GM18861 (cell line): Measurements from ENCODE around the gene ANXA6.

Experiments used
- ATAC-seq: cut with Tn5 transposase; IDR thresholded peaks from one replicate; pipeline ENCODE4 v1.9.1; 2021; ENCODE audit not compliant: unreplicated experiment

ANXA6 gene

DNA sequence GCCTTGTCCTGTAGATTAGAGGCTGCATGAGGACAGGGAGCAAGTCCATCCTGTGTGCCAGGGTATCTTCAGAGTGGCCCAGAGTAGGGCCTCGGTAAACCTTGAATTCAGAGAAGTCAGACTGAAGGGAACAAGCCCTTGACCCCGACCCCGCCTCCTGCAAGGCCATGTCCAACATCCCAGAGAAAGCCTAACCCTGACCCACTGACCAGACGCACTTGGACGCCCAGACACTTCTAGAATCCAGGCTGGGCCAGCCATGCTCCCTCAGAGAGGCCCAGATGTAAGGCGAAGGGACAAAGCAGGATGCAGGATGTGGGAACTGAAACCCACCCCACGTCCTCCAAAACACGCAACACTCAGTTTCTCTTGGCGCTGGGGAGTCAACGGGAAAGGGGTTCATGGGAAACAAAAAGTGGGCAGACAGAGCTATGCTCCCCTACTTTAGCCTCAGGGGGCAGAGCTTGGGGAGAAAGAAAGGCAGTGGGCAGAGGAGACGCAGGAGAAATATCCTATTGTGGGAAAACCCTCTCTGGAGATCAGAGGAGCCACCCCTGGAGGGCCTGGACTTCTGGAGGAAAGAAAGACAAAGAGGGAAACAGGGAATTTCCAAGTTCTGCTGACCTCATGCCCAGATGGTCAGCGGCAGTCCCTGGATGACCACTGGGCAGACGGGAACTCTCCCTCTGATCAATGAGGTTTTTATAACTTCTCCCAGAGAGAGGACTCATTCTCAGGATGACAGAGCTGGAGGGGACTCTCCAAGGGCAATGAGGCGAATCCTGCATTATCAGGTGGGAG, 89.7 kb downstream of the ANXA6 start:
- ATAC-seq = no peak

GRCh38 chr5:151066920-151067319, 90.7 kb downstream of the ANXA6 start:
- ATAC-seq = no peak

GRCh38 chr5:151065609-151066008, 92.0 kb downstream of the ANXA6 start:
- no peak for ATAC-seq

GRCh38 chr5:151064916-151065499, 92.6 kb downstream of the ANXA6 start:
- ATAC-seq = no peak

GRCh38 chr5:151063142-151063989, 94.2 kb downstream of the ANXA6 start:
- ATAC-seq = no peak

- no peak for ATAC-seq
Observed at GRCh38 chr5:151062405-151063141, 95.0 kb downstream of the ANXA6 start.

GRCh38 chr5:151060742-151061141, 96.8 kb downstream of the ANXA6 start:
- ATAC-seq = no peak

- ATAC-seq = no peak
Observed at GRCh38 chr5:151058891-151059489, 98.6 kb downstream of the ANXA6 start.

GRCh38 chr5:151058301-151058700, 99.3 kb downstream of the ANXA6 start:
- no peak for ATAC-seq

DNA sequence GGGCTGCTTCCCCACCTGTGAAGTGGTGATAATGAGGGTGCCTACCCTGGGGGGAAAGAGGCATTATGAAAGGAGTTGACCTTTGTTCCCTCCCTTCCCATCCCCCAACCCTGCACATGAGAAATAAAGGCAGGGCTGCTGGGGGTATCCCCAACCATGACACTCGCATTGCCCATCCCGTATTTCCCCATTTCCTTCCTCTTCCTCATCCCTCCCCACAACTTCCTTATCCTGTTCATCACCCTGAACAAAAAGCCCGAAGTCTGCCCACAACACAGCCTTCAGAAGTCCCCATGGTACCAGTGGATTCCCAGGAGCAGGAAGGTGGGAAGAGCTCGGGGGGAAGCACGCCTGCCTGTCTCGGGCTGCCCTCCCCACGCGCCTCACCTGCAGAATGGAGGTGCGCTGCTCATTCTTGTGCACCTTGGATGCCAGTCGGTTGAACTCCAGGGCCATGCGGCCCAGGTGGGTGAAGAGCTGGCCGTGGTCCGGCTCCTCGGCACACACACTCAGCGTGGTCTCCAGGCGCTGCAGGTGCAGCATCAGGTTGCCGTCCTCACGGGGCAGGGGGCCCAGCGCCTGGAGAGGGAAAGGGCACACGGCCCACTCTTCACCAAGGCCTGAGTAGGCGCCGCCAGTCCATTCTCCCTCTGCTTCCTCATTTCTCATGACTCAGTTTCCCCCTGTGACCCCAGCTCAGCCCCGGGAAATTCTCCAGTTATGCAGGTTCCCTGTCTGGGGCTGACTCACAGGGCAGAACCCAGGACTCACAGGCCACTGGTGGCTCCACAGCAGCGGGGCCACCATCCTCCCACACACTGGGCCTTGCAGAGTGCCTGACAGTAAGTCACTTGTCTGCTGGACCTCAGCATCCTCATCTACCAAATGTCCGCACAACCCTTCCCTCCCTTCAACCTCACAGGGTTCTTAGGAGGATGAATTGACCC, 100.9 kb downstream of the ANXA6 start:
- ATAC-seq = no peak

DNA sequence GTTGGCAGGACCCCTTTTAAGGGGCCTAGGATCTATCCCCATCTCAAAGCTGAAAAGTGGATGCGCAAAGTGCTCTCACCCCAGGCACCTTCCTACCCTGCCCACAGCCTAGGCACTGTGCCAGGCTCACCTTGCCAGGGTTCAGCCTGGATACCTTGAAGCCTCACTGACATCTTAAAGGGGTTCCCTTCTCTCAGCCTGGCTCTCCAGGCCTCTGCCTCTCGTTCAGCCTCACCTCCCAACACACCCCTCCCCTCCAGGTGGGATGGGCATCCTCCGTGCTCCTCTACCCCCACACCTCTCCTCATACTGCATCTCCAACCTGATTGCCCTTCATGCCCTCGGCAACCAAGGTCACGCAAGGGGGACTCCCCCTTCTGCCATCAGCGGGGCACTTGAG, 102.2 kb downstream of the ANXA6 start:
- no peak for ATAC-seq

DNA sequence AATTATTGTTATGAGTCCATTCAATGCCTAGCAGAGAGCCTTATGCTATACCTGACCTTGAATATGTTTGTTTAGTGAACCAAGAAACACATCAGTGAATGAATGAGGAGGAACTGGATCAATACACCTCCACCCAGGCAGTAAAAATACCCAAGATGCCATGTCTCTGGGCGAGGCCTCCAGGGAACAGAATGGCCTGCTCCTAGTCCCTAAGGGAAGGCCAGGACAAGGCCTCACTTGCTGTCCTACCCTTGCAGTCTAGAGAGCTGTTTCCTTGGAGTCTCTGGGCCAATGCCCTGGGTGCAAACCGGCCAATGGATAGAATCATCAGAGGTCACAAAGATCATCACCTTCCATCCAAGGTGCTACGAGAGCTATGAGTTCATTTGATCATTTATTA, 102.9 kb downstream of the ANXA6 start:
- ATAC-seq = no peak

DNA sequence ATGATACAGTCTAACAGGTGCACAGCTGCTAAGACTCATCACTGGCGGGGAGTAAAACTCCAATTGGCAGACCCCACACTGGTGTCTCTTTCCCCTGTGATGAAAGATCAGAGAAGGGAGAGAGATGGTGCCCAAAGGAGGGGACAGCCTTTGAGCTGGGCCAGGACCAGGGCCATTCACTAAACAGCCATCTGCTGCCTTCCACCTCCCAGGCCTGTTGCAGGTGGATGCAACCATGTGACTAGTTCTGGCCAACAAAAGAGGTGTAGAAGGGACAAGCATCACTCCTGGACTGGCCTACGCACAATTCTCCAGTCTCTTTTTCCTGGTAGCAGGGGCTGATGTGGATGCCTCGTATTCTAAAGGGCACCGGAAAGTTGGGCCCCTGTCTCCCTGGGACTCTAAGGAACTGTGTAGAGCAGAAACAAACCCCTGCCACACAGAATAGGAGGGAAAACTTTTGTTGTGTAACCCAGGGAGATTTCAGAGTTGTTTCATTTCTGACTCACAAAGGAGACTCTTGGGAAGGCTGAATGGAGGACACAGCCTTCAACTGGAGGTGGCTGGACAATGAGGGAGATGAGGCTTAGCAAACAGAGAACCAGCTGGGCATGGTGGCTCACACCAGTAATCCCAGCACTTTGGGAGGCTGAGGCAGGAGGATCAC, 103.7 kb downstream of the ANXA6 start:
- no peak for ATAC-seq

DNA sequence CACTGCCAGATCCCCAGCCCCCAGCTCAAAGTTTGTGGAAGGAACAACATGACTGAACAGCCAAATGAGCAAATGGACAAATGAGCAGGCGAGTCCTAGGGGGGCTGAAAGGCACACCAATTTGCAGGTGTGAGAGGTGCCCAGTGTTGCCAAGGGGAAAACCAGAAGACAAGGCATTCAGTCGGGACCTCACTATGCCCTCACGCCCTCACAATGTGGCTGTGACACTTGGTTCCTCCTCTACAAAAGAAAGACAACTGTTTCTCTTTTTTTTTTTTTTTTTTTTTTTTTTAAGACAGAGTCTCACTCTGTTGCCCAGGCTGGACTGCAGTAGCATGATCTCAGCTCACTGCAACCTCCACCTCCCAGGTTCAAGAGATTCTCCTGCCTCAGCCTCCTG, 104.7 kb downstream of the ANXA6 start:
- ATAC-seq = no peak

- ATAC-seq = no peak
Observed at GRCh38 chr5:151051931-151052608, 105.5 kb downstream of the ANXA6 start.

DNA sequence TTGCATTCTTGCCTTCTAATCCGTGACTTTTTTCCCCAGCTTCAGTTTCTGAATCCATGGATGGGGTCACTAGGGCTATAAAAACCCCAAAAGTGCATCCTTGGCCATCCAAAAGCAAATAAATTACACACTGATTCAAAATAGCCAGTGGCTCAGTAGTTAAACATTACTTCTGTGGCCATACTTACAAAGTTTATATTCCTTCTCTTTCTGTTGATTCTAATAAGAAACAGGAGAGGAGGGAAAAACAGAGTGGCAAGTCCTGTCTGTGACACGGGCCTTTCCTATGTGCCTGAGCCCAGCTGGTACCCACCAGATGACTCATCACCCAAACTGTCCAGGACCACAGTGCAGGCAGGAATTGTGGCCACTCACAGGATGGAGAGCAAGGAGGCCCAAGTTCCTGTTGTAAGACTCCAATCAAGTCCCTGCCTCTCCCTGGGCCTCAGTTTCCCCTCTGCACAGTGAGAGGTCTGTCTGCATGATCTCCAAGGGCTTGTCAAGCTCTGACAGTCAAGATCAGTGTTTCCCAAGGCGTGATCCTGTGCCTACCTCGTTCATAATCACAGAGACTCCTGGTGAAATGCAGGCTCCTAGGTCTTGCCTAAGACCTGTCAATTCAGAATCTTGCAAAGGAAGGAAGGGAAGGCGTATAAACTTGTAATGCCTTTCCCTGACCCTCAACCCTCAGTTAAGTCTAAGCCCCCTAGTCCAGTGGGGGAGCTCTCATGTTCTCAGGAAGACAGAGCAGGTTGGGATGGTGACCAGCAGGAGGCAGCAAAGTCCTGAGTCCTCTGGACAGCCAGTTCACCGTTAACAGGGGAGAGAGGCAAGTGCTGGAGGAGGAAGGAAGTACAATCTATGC, 106.3 kb downstream of the ANXA6 start:
- peak; percentile 84 for ATAC-seq
